Esophagus squamous epithelium (tissue), 5 donors: ENCODE results near the gene ACP7. TPM values are rescaled to one million over a fixed set of nuclear protein-coding genes. Genes with fewer than 3 reads are reported as not detected.
A peak's percentile ranks its signal among the peaks of the same experiment; 100 is the strongest.
"Not testable (repeated sequence)": the region's sequence is repeated elsewhere in the genome, so short reads cannot be mapped to it uniquely, and the experiment has no call there.

Experiments
- DNase-seq: peaks from one replicate; lab custom pipeline; 2025; lab: John Stamatoyannopoulos, UW
- H3K27ac ChIP-seq, 4 donors: fragments of 200-600 bp; sonication (generic); one replicate each; pipeline ENCODE4 v1.5.1; 2016 to 2019; ENCODE audit warnings: mild to moderate bottlenecking in 1 of 4
- H3K27me3 ChIP-seq, 4 donors: fragments of 200-600 bp; sonication (generic); 1 replicate in 3 of 4; 2 replicates in 1 of 4; pipeline versions ENCODE4 v1.5.1 to v1.6.0; 2017 to 2021; ENCODE audit warnings: antibody characterized with exemption in 1 of 4
- H3K36me3 ChIP-seq, 3 donors: fragments of 200-600 bp; sonication (generic); one replicate each; pipeline ENCODE4 v1.5.1; 2016 to 2019
- H3K4me1 ChIP-seq, 3 donors: fragments of 200-600 bp; sonication (generic); one replicate each; pipeline ENCODE4 v1.5.1; 2017 to 2019
- H3K4me3 ChIP-seq, 4 donors: fragments of 200-600 bp; sonication (generic); 1 replicate in 3 of 4; 2 replicates in 1 of 4; pipeline ENCODE4 v1.5.1; 2016 to 2019; ENCODE audit warnings: mild to moderate bottlenecking in 2 of 4, moderate library complexity in 1 of 4
- H3K9me3 ChIP-seq, 3 donors: fragments of 200-600 bp; sonication (generic); one replicate each; pipeline ENCODE4 v1.5.1; 2016 to 2019
- CTCF ChIP-seq, 6 experiments: fragments of 450-650 bp in 4 of 6; fragments of 200-600 bp in 2 of 6; sonication (generic) in 2 of 6; IDR thresholded peaks; one replicate each; pipeline ENCODE4 v1.5.1; 2016 to 2019; ENCODE audit warnings: antibody characterized with exemption in 6 of 6, mild to moderate bottlenecking in 4 of 6, moderate library complexity in 4 of 6
- POLR2A ChIP-seq, 4 donors: fragments of 450-650 bp; IDR thresholded peaks; one replicate each; pipeline ENCODE4 v1.6.1; 2017; ENCODE audit warnings: antibody characterized with exemption in 4 of 4, mild to moderate bottlenecking in 4 of 4, moderate library complexity in 3 of 4
- WGBS, 2 donors: methylation state at CpG; one replicate each; pipeline ENCODE4 v1.1.5; 2018; 5-methylcytosine and 5-hydroxymethylcytosine counted together
- intact Hi-C: fragments of 100-400 bp; cut with DNase I; formaldehyde crosslinking; loops from one replicate; pipeline ENCODE4 v1.15.0; 2022
- total RNA-seq, 4 donors: library from RNA; depleted of rRNA; stranded (reverse); fragments of >200 nt; gene quantifications; one replicate each; pipeline ENCODE4 v1.1.0, GENCODE V29; 2016
- donor health status: DM: yes; HTN: yes; CAD: no.

Gene ACP7
- total RNA-seq, 4 donors from 2014 or later = 0.19 to 0.57 (median 0.40) TPM; not detected in 1

- no peaks in the 10 kb centered on the region for H3K9me3 ChIP-seq
- H3K27ac ChIP-seq = peak overlapping the region in 2 of 4 donors; percentile 22 to 30
- WGBS, 2 donors = 51 to 65% methylated on average over 5 of the region's 7 CpGs
- H3K4me1 ChIP-seq = peaks cover 26 to 72% (median 40%) of the 10 kb centered on the region in 3 donors
- no peaks in the 10 kb centered on the region for H3K36me3 ChIP-seq
- intact Hi-C loops = no loop called here
- DNase-seq = no peak
- TF ChIP-seq CTCF (IDR thresholded peaks at IDR 0.05) = no peak
- TF ChIP-seq POLR2A (IDR thresholded peaks at IDR 0.05) = no peak
- H3K4me3 ChIP-seq = no peak overlapping the region
- H3K27me3 ChIP-seq = no peaks in the 10 kb centered on the region
These were observed 55.8 kb downstream of the ACP7 start for GRCh38 chr19:39139971-39140453.

- Histone ChIP-seq H3K4me1 (peaks cover 32 to 76% (median 46%) of the 10 kb centered on the region in 3 donors), H3K9me3 (no peaks in the 10 kb centered on the region), H3K4me3 (no peak overlapping the region), H3K27ac (no peak overlapping the region), H3K27me3 (no peaks in the 10 kb centered on the region), H3K36me3 (no peaks in the 10 kb centered on the region)
- WGBS, 2 donors = 85 to 89% methylated on average over 4 of the region's 5 CpGs
- no peak for DNase-seq
- intact Hi-C loops = no loop called here
- no peak for TF ChIP-seq POLR2A (IDR thresholded peaks at IDR 0.05)
These were observed 56.4 kb downstream of the ACP7 start for GRCh38 chr19:39140594-39140993.

- Histone ChIP-seq H3K27me3 (no peaks in the 10 kb centered on the region), H3K36me3 (no peaks in the 10 kb centered on the region), H3K27ac (no peak overlapping the region), H3K4me3 (no peak overlapping the region), H3K9me3 (no peaks in the 10 kb centered on the region), H3K4me1 (peaks cover 27 to 76% (median 37%) of the 10 kb centered on the region in 3 donors)
- no peak for TF ChIP-seq CTCF (IDR thresholded peaks at IDR 0.05)
- no peak for TF ChIP-seq POLR2A (IDR thresholded peaks at IDR 0.05)
- 70 to 74% methylated on average over 8 to 11 of the region's 11 CpGs for WGBS, 2 donors
- intact Hi-C loops = no loop called here
- DNase-seq = no peak
These were observed 57.8 kb downstream of the ACP7 start for GRCh38 chr19:39141929-39142328.

GRCh38 chr19:39142630-39143029, 58.5 kb downstream of the ACP7 start:
- Histone ChIP-seq H3K4me3 (no peak overlapping the region), H3K27ac (no peak overlapping the region), H3K9me3 (no peaks in the 10 kb centered on the region), H3K4me1 (peaks cover 22 to 73% (median 35%) of the 10 kb centered on the region in 3 donors), H3K36me3 (no peaks in the 10 kb centered on the region), H3K27me3 (no peaks in the 10 kb centered on the region)
- DNase-seq = no peak
- WGBS, 2 donors = 77 to 85% methylated on average over 2 to 5 of the region's 5 CpGs
- intact Hi-C loops = no loop called here
- TF ChIP-seq POLR2A (IDR thresholded peaks at IDR 0.05) (no peak), CTCF (IDR thresholded peaks at IDR 0.05) (no peak)

GRCh38 chr19:39143757-39144289, 59.7 kb downstream of the ACP7 start:
- H3K27ac ChIP-seq = peak overlapping the region; percentile 18 to 85 (median 82)
- H3K27me3 ChIP-seq, DNase-seq, intact Hi-C loops, H3K4me3 ChIP-seq, H3K36me3 ChIP-seq, H3K9me3 ChIP-seq: not testable (repeated sequence)
- peaks cover 22 to 61% (median 29%) of the 10 kb centered on the region in 3 donors for H3K4me1 ChIP-seq
- WGBS, 2 donors = 80% methylated on average over 5 of the region's 5 CpGs

DNA sequence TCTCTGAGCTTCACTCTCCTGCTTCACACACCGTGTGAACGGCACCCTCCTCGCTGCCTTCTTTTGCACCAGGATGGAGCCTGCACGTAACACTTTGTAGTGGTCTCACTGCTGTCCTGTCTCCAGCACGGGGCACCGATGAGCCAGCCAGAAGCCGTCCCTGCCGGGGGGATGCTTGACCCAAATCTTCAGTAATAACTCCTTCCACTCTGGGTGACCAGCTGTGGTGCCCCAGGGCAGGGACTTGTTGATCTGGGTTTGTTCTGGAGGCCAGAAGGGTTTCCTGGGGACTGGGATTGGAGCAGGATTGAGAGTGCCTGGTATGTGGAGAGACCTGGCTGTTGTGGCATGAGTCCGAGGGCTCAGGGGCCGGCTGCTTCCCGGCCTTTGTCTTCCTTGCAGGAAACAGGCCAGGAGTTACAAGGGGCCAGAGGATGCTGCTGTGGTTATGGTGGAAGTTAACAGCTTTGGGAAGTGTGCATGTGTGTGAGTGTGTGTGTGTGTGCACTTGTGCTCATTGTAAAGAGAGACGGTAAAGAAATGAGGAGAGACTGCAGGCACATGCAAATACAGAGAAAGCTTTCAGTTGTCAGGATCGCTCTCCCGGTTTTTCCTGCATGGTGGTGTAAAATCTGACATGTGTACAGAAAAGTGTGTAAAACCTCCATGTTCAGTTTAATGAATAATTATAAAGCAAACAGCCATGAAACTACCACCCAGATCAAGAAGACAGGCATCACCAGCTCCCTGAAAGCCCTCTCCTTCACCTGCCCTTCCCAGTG, 60.3 kb downstream of the ACP7 start:
- H3K4me1 ChIP-seq = peaks cover 22 to 55% (median 22%) of the 10 kb centered on the region in 3 donors
- intact Hi-C loops = no loop called here
- WGBS, 2 donors = 39 to 53% methylated on average over 11 to 12 of the region's 14 CpGs
- peaks cover 0 to 8% (median 0%) of the 10 kb centered on the region in 3 donors for H3K36me3 ChIP-seq
- DNase-seq = no peak
- H3K27ac ChIP-seq = peak overlapping the region; percentile 18 to 85 (median 82)
- no peak for TF ChIP-seq POLR2A (IDR thresholded peaks at IDR 0.05)
- TF ChIP-seq CTCF (IDR thresholded peaks at IDR 0.05) = no peak
- H3K27me3 ChIP-seq = no peaks in the 10 kb centered on the region
- H3K9me3 ChIP-seq = no peaks in the 10 kb centered on the region
- H3K4me3 ChIP-seq = peak overlapping the region in 1 of 4 donors; percentile 14
